Epithelial cell of esophagus (primary cell): Measurements from ENCODE around the gene SVIP.

ENCODE experiments used
- DNase-seq: peaks from one replicate; pipeline ENCODE4 v3.0.0; 2010; ENCODE audit warnings: low read depth
- H3K4me3 ChIP-seq: 2 replicates; pipeline ENCODE4 v1.5.1; 2011; ENCODE audit warnings: mild to moderate bottlenecking, low read length, control low read depth
- TF ChIP-seq, protein P1 (sequence below): IDR thresholded peaks from 2 replicates; pipeline ENCODE4 v1.5.1; 2011; ENCODE audit warnings: low read depth, mild to moderate bottlenecking, low read length, control low read depth, inconsistent platforms; ENCODE audit not compliant: insufficient read depth; ENCODE audit errors: missing control alignments

Gene SVIP

DNA sequence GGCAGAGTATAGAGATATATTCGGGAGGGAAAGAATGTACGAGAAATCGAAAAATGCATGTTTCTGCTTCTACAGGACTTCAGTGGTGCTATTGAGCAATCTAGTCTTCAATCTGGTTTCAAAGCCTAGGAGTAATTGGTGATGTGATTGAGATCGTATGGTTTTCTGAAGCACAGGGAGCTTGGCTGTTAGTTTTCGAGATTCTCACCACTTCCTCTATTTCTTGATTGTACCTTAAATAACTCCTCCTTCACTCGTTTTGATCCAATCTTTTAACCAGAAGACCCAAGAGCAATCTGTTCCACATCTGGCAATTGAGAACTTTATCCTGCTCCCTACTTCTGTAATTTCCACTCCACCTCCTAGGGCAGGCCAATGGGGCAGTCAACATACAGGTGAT, 30.2 kb upstream of the SVIP start:
- DNase-seq: no peak
- TF ChIP-seq, protein P1, sequence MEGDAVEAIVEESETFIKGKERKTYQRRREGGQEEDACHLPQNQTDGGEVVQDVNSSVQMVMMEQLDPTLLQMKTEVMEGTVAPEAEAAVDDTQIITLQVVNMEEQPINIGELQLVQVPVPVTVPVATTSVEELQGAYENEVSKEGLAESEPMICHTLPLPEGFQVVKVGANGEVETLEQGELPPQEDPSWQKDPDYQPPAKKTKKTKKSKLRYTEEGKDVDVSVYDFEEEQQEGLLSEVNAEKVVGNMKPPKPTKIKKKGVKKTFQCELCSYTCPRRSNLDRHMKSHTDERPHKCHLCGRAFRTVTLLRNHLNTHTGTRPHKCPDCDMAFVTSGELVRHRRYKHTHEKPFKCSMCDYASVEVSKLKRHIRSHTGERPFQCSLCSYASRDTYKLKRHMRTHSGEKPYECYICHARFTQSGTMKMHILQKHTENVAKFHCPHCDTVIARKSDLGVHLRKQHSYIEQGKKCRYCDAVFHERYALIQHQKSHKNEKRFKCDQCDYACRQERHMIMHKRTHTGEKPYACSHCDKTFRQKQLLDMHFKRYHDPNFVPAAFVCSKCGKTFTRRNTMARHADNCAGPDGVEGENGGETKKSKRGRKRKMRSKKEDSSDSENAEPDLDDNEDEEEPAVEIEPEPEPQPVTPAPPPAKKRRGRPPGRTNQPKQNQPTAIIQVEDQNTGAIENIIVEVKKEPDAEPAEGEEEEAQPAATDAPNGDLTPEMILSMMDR: no peak

DNA sequence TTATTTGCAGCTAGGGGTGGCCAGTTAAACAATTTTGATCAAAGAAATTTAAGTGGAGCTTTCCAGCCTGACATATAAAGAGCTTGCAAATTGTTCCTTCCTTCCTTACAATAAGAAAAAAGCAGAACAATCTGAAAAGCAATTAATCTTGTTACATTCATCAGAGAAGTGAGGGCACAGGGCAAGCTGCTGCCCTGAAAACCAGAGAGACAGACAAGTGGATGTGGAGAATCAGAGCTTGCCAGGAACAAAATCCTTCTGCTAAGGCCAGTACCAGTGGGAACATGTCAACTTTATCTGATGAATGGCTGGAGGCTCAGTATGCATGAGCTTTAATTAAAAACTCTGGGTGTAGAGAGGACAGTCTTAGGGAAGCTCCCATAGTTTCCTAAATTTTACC, 21.9 kb upstream of the SVIP start:
- no peak overlapping the region for H3K4me3 ChIP-seq
- TF ChIP-seq, protein P1: no peak
- no peak for DNase-seq

More for the DNA sequence above, 30.2 kb upstream of the SVIP start:
- no peak overlapping the region for H3K4me3 ChIP-seq

DNA sequence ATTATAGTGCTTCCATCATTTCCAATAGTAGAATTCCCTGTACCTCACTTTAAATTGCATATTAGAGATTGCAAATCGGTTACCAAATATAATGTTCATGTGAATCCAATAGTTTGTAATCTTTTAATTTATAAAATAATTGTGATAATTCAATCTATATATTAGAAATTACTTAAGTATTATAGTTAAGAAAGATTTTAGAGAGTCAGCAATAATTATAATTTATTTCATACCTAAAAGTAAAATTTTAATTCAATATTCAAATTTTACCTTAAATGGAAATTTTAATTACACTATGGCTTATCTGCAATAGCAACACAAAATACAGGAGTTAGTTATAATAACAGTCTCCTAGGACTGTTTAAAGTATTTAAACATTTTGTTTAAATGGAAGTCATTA, 17.1 kb upstream of the SVIP start:
- no peak for DNase-seq
- TF ChIP-seq, protein P1: no peak
- H3K4me3 ChIP-seq: no peak overlapping the region

GRCh38 chr11:22832315-22833015, 2.9 kb upstream of the SVIP start:
- TF ChIP-seq, protein P1: no peak
- DNase-seq: peak; percentile 64
- H3K4me3 ChIP-seq: no peak overlapping the region

- no peak for DNase-seq
- TF ChIP-seq, protein P1: no peak
- peak overlapping the region; percentile 14 for H3K4me3 ChIP-seq
Measured at GRCh38 chr11:22830082-22830414, 447 bp upstream of the SVIP start.

DNA sequence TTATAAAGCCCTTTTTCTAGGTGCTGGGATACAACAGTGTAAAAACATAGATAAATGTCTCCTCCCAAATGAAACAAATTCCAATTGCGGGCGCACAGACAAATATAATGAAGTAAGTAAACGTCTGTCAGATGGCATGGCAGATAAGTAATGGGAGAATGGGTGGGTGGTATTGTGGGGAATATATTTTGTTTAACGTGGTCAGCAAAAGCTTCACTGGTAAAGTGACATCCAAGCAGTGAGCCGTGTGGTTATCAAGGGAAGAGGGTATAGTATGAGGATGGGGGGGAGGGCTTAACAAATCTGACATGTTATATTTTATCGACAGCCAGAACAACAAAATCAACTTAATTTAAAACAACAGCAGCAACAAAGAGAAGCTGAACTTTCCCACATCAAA, 1.2 kb downstream of the SVIP start:
- no peak for DNase-seq
- TF ChIP-seq, protein P1: no peak
- no peak overlapping the region for H3K4me3 ChIP-seq

DNA sequence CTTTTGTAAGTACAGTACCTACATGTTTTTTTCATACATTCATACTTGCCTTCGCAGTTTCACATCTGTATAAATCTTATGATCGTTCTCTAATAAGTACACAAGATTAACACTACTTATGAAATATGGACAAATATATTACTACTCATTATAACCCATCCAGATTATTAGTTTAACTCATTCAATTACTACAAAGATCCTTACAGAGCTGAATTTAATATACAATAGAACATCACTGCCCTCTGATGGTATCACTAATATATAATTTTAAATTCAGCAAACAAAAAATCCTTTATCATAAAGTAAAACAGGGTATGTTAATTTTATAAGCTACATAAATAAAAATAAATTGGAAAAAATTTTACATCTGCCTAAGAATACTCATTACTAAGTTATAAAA, 7.4 kb downstream of the SVIP start:
- TF ChIP-seq, protein P1: no peak
- DNase-seq: no peak
- no peak overlapping the region for H3K4me3 ChIP-seq
